Breast epithelium (tissue), 4 donors: ENCODE data around the gene PRKN. TPM values are rescaled to one million over a fixed set of nuclear protein-coding genes. Genes with fewer than 3 reads are reported as not detected.

Source experiments
- DNase-seq, 2 donors: peaks; one replicate each; pipeline ENCODE4 v3.0.0-alpha.2; 2019; ENCODE audit warnings: low spot score in 2 of 2
- H3K27ac ChIP-seq, 2 donors: fragments of 200-600 bp; sonication (generic) in 1 of 2; one replicate each; pipeline ENCODE4 v1.5.1; 2016 to 2019; ENCODE audit warnings: mild to moderate bottlenecking in 1 of 2
- H3K27me3 ChIP-seq, 2 donors: fragments of 200-600 bp; sonication (generic) in 1 of 2; one replicate each; pipeline versions ENCODE4 v1.5.1 to v1.6.0; 2017 to 2019; ENCODE audit warnings: control low read depth in 1 of 2, mild to moderate bottlenecking in 1 of 2
- H3K36me3 ChIP-seq: fragments of 200-600 bp; one replicate; pipeline ENCODE4 v1.5.1; 2019
- H3K4me1 ChIP-seq, 2 donors: fragments of 200-600 bp; sonication (generic); one replicate each; pipeline ENCODE4 v1.5.1; 2016 to 2019; ENCODE audit warnings: control low read depth in 1 of 2
- H3K4me3 ChIP-seq, 3 donors: fragments of 200-600 bp; sonication (generic); 1 replicate in 2 of 3; 2 replicates in 1 of 3; pipeline ENCODE4 v1.5.1; 2016 to 2019; ENCODE audit warnings: mild to moderate bottlenecking in 3 of 3, moderate library complexity in 2 of 3
- H3K9me3 ChIP-seq, 2 donors: fragments of 200-600 bp; sonication (generic) in 1 of 2; one replicate each; pipeline ENCODE4 v1.5.1; 2016 to 2019; ENCODE audit warnings: control low read depth in 1 of 2
- POLR2A ChIP-seq: fragments of 450-650 bp; IDR thresholded peaks from one replicate; pipeline ENCODE4 v1.6.1; 2016; ENCODE audit warnings: antibody characterized with exemption, mild to moderate bottlenecking, moderate library complexity
- POLR2AphosphoS5 ChIP-seq, 3 donors: sonication (generic); formaldehyde crosslinking; IDR thresholded peaks; one replicate each; pipeline ENCODE4 v1.6.1; 2017; ENCODE audit warnings: antibody characterized with exemption in 3 of 3
- intact Hi-C: fragments of 100-400 bp; cut with DNase I; formaldehyde crosslinking; loops from one replicate; pipeline ENCODE4 v1.15.1; 2023; ENCODE audit warnings: low total_unique reads
- total RNA-seq, 3 donors: library from RNA; depleted of rRNA; stranded (reverse); fragments of >200 nt; gene quantifications; one replicate each; pipeline ENCODE4 v1.1.0, GENCODE V29; 2016
- TF ChIP-seq, protein P1 (sequence below), 3 donors: fragments of 450-650 bp; IDR thresholded peaks; one replicate each; pipeline ENCODE4 v1.5.1; 2016 to 2017; ENCODE audit warnings: antibody characterized with exemption in 3 of 3, mild to moderate bottlenecking in 3 of 3, moderate library complexity in 3 of 3

PRKN gene
- total RNA-seq, 3 donors from 2014 or later, result 7.2 to 19.0 (median 11.2) TPM

DNA sequence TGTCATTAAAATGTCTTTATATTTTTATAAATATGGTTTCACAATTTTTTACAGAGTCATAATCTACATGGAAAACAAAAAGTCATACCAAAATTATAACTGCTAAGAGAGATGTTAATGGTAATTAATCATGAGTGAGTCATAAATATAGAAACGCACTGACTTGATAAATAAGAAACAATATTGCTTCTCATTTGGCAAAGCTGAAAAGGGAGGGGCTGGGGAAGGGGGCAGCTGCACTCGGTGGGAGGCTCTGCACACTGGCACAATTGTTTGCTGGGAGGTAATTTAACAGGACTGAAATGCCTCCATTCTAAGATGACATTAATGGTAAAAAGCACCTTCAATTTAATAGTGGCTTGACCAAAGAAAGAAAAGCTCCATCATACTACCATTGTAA, 1320.5 kb downstream of the PRKN start:
- no peaks in the 10 kb centered on the region for H3K9me3 ChIP-seq
- intact Hi-C loops, result no loop called here
- DNase-seq, result no peak

DNA sequence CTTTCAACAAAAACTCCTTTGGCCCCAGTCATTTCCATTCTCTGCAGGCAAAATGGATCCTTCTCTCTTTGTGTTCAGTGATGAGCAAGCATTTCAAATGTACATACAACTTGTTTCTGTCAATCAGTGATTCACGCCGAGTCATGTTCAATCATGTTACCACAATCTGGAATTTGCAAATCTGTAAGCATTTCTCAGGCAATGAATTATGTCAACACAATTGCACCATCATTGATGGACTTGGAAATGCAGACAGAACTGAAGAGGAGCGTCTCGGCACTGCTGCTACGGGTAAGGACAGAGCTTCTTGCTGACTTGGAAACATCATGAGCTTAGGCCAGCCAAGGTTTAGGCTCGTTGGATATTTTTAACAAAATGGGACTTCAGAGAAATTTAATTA, 1320.9 kb downstream of the PRKN start:
- Histone ChIP-seq H3K4me1 (no peaks in the 10 kb centered on the region), H3K36me3 (no peaks in the 10 kb centered on the region), H3K4me3 (no peak overlapping the region), H3K27me3 (no peaks in the 10 kb centered on the region), H3K27ac (no peak overlapping the region), H3K9me3 (no peaks in the 10 kb centered on the region)
- intact Hi-C loops, result no loop called here
- TF ChIP-seq POLR2A, result no peak
- no peak for TF ChIP-seq POLR2AphosphoS5 (IDR thresholded peaks at IDR 0.05)
- TF ChIP-seq, protein P1, sequence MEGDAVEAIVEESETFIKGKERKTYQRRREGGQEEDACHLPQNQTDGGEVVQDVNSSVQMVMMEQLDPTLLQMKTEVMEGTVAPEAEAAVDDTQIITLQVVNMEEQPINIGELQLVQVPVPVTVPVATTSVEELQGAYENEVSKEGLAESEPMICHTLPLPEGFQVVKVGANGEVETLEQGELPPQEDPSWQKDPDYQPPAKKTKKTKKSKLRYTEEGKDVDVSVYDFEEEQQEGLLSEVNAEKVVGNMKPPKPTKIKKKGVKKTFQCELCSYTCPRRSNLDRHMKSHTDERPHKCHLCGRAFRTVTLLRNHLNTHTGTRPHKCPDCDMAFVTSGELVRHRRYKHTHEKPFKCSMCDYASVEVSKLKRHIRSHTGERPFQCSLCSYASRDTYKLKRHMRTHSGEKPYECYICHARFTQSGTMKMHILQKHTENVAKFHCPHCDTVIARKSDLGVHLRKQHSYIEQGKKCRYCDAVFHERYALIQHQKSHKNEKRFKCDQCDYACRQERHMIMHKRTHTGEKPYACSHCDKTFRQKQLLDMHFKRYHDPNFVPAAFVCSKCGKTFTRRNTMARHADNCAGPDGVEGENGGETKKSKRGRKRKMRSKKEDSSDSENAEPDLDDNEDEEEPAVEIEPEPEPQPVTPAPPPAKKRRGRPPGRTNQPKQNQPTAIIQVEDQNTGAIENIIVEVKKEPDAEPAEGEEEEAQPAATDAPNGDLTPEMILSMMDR (IDR thresholded peaks at IDR 0.05), result no peak
- no peak for DNase-seq

More for the DNA sequence above, 1320.5 kb downstream of the PRKN start:
- no peak overlapping the region for H3K4me3 ChIP-seq
- H3K4me1 ChIP-seq, result no peaks in the 10 kb centered on the region
- TF ChIP-seq POLR2A (no peak), POLR2AphosphoS5 (IDR thresholded peaks at IDR 0.05) (no peak)
- TF ChIP-seq, protein P1 (IDR thresholded peaks at IDR 0.05), result no peak
- H3K27me3 ChIP-seq, result no peaks in the 10 kb centered on the region
- H3K36me3 ChIP-seq, result no peaks in the 10 kb centered on the region
- H3K27ac ChIP-seq, result no peak overlapping the region

DNA sequence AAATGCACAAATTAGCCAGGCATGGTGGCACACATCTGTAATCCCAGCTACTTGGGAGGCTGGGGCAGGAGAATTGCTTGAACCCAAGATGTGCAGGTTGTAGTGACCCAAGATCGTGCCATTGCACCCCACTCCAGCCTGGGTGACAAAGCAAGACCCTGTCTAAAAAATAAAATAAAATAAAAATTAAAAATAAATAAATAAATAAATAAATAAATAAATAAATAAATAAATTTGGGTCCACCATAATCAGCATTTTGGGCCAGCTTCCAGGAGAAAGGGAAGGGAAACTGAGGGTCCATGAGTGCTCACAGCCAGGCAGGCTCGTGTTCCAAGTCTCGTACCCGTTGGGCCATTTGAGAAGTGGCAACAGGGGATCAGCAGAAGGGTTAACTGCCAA, 1322.1 kb downstream of the PRKN start:
- DNase-seq, result no peak
- Histone ChIP-seq H3K9me3 (no peaks in the 10 kb centered on the region), H3K36me3 (no peaks in the 10 kb centered on the region), H3K27me3 (no peaks in the 10 kb centered on the region), H3K4me1 (no peaks in the 10 kb centered on the region), H3K4me3 (no peak overlapping the region), H3K27ac (no peak overlapping the region)
- no peak for TF ChIP-seq POLR2AphosphoS5 (IDR thresholded peaks at IDR 0.05)
- TF ChIP-seq POLR2A, result no peak
- TF ChIP-seq, protein P1 (IDR thresholded peaks at IDR 0.05), result no peak
- intact Hi-C loops, result no loop called here

DNA sequence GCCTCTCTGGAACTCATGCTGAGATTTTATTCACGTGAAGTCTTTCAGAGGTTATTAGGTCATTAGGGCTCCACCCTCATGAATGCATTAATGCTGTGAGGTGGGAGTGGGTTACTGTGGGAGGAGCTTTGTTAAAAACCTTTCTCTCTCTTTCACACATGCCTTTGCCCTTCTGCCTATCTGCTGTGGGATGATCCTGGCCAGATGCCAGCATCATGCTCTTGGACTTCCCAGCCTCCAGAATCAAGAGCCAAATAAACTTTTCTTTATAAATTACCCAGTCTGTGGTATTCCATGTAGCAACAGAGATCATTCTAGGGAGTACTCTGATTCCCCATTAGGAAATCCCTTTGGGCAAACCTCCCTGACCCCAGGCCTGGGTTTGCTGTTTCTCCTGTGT, 1323.8 kb downstream of the PRKN start:
- intact Hi-C loops, result no loop called here
- Histone ChIP-seq H3K9me3 (peaks cover 8% of the 10 kb centered on the region in 2 donors), H3K4me1 (no peaks in the 10 kb centered on the region), H3K36me3 (no peaks in the 10 kb centered on the region), H3K27me3 (no peaks in the 10 kb centered on the region), H3K4me3 (no peak overlapping the region), H3K27ac (no peak overlapping the region)
- no peak for DNase-seq
- TF ChIP-seq POLR2AphosphoS5 (IDR thresholded peaks at IDR 0.05), result no peak
- TF ChIP-seq, protein P1 (IDR thresholded peaks at IDR 0.05), result no peak

DNA sequence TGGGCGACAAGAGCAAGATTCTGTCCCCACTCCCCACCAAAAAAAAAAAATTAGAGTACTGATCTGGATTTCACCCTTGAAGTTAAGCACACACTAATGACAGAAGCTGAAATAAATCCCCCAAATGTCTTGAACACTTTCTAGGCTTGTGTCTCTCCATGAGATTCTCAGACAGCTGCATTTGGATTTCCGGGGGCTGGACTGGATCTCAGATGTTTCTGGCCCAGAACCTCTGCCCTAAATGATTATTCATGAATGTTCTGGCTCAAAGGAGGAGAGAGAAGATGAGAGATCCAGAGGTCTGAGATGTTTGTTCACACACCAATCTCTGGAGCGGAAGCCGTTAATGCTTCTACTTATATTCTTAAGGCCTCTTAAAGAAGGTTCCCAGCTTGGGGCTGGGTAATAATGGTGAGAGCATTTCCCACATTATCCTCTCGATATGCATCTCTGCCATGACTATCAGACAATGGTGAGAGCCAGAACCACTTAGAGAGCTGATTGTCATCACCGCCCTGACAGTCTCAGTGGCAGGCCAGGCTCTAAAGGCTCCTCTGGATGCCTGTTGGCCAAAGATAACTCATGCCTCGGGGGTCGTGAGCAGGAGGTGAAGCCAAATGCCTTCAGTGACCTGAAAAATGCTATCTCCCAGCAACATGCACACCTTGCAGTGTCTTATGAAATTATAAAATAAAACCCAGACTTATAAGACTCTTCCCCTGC, 1325.8 kb downstream of the PRKN start:
- Histone ChIP-seq H3K27me3 (no peaks in the 10 kb centered on the region), H3K4me3 (no peak overlapping the region), H3K4me1 (no peaks in the 10 kb centered on the region), H3K36me3 (no peaks in the 10 kb centered on the region), H3K27ac (no peak overlapping the region), H3K9me3 (peaks cover 9 to 13% of the 10 kb centered on the region in 2 donors)
- DNase-seq, result no peak
- TF ChIP-seq POLR2AphosphoS5 (IDR thresholded peaks at IDR 0.05) (no peak), POLR2A (no peak)
- TF ChIP-seq, protein P1 (IDR thresholded peaks at IDR 0.05), result no peak
- intact Hi-C loops, result no loop called here
